ENCODE measurements around the gene FOXO6.

DNA sequence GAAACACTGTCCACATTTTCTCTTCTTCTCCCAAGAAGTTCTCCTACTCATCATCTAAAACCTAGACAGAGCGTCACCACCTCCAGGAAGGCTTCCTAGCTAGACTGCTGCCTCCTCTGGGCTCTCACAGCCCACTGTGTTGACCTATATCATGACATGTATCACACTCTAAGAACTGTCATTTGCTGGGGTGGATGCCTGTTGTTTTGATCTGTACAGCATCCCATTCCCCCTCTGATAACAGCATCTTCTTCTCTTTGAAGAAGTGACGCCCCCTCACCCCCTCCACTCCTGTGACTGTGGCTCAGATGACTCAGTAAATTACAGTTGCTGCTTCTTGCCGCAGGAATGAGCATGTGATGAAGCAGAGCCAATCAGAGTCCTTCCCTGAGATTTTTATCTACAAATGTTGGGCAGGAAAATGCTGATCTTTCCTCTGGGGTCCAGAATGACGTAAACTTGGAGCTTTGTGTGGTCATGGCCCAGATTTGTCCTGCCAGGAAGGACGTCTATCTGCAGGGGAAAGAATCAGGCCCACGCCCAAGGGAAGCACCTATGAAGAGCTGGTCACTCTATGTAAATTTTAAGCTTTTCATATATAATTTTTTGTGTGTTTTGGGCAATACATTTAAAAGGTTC is 28.0 kb upstream of the FOXO6 start:
- no peak for TF ChIP-seq EZH2 (IDR thresholded peaks at IDR 0.05; ENCODE audit: borderline replicate concordance, insufficient read depth, low read depth, low read length, poor library complexity, severe bottlenecking)
- TF ChIP-seq, protein P1, sequence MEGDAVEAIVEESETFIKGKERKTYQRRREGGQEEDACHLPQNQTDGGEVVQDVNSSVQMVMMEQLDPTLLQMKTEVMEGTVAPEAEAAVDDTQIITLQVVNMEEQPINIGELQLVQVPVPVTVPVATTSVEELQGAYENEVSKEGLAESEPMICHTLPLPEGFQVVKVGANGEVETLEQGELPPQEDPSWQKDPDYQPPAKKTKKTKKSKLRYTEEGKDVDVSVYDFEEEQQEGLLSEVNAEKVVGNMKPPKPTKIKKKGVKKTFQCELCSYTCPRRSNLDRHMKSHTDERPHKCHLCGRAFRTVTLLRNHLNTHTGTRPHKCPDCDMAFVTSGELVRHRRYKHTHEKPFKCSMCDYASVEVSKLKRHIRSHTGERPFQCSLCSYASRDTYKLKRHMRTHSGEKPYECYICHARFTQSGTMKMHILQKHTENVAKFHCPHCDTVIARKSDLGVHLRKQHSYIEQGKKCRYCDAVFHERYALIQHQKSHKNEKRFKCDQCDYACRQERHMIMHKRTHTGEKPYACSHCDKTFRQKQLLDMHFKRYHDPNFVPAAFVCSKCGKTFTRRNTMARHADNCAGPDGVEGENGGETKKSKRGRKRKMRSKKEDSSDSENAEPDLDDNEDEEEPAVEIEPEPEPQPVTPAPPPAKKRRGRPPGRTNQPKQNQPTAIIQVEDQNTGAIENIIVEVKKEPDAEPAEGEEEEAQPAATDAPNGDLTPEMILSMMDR (IDR thresholded peaks at IDR 0.05): no peak

Data from B cell (primary cell).